Stimulated activated CD8-positive, alpha-beta memory T cell treated with anti-CD3 and anti-CD28 coated beads, Interleukin-2, amount 100 ng/mL, for 48 hours (primary cell): ENCODE measurements around the gene GOLIM4.

ENCODE experiments used
- DNase-seq, 2 donors: peaks; one replicate each; pipeline ENCODE4 v3.0.0-alpha.2; 2020; ENCODE audit warnings: low read depth in 2 of 2

GOLIM4 gene

DNA sequence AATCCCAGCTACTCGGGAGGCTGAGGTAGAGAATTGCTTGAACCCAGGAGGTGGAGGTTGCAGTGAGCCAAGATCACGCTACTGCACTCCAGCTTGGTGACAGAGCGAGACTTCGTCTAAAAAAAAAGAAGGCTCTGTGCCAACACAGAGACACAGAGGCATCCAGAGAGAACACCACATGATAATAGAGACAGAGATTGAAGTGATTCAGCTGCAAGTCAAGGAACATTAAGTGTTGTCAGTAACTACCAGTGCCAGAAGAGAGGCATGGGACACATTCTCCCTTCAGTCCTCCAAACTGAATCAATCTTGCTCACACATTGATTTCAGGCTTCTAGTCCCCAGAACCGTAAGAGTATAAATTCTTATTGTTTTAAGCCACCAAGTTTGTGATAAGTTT lies 97.5 kb downstream of the GOLIM4 start:
- no peak for DNase-seq

DNA sequence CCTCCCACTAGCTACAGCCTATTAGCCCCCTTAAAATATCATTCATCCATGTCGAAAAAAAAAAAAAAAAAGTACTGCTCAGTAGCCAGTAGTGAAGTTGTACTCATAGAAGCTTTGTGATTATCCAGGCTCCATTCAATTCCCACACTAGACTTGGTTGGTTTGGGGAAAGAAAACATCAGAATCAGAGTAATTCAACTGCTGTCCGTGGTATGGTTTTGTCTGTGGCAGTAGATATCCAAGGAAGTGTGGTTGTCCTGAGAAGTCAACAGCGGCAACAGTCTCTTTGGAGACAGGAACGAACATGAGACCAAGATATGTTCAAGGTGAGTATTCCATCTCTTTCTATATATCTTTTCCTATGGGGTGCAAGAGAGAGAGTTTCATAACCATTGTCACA lies 99.2 kb downstream of the GOLIM4 start:
- DNase-seq: no peak

DNA sequence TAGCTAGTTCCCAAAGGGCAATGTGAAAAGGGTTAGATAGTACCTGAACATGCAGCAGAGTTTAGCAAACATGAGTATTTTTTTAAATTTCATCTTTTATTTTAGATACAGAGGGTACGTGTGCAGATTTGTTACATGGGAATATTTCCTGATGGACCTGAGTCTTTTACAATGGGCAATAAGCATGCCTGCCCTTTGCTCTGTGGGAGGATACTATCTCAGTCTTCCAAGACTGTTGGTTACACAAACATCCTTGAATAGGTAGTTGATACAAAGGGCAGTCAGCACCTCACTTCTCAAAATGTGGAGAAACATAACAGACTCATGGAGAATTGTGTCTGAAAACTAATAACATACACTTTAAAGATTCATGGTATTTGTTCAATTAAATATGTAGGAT lies 103.3 kb downstream of the GOLIM4 start:
- DNase-seq: no peak

DNA sequence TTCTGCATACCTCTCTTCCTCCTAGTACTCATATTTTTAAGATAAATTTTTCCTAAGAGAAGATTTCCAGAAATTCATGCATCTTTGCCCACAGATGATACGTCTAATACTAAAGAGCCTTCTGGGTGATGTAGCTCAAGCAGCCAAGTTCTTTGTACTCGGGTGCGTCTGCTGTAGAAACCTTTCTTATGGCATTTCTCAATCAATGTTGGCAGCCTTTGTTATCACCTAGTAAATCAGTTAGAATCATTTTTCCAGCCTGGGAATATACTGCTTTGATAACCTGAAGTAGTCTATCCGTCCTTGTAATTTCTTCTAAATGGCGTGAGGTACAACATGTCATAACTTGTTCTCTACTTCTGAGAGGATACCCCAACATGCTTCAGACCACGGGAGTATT lies 104.5 kb downstream of the GOLIM4 start:
- DNase-seq: no peak

DNA sequence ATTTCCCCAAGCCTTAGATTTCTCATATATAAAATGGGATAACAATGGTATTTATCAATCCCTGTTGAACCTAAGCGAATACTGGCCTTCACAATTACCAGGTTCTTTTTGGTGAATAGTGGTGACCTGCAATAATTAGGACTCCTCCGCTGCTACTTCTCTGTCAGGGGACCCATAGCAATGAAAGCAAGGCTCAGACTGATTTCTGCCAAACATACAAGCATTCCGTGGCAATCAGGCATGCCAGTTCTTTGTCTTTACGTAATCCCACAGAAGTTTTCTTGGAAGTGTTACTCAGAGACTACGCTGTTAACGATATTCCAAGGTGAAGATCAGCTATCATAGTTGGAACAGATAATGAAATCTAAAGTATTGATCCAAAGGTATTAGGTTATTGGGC lies 105.7 kb downstream of the GOLIM4 start:
- DNase-seq: no peak

DNA sequence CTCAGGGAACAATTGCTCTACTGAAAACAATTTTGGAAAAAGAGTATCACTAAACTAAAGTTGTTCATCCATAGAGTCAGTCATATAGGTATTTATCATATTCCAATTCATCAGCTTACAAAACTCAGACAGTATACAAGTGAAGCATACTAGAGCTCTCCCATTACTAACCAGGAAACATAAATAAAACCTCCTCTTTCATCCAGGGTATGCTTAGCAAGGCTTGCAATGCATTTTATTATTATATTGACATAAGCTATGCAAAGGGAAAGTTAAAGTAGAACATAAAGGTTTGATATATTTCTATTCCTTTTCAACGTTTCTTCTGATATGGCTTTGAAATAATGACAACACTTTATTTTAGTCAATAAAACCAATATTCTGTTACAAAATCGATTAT lies 106.7 kb downstream of the GOLIM4 start:
- DNase-seq: no peak

DNA sequence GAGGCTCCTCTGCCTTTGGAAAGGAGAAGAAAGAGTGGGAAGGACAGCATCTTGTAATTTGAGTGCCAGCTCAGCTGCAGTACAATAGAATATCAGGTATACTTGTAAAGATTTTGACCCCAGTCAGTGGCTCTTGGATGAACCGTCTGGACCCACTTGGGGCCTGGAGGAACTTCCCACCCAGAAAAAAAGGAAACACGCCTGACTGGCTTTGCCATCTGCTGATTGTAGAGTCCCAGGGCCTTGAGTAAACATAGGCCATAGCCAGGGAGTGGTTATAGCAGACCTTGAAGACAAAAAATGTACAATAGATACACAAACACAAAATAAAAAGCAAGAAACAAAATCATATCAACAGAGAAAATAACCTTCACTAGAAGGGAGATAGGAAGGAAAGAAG lies 112.1 kb downstream of the GOLIM4 start:
- DNase-seq: no peak

DNA sequence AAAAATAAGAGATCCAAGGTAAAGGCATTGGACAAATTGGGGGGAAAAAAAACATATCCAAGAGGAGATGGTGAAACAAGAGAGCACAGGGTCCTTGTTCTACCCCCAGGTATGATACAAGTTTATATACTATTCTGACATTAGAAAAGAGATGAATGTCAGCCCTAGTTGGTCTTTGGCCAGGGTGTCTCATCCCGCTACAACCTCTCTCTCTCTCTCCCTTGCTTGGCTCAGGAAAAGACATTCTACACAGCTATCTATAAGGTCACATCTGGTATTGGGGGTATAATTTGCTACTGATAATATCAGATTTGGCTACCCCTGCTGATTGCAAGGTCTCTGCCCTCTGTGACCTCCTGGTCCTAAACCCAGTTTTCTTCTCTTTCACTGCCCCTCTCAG lies 117.2 kb downstream of the GOLIM4 start:
- DNase-seq: no peak

DNA sequence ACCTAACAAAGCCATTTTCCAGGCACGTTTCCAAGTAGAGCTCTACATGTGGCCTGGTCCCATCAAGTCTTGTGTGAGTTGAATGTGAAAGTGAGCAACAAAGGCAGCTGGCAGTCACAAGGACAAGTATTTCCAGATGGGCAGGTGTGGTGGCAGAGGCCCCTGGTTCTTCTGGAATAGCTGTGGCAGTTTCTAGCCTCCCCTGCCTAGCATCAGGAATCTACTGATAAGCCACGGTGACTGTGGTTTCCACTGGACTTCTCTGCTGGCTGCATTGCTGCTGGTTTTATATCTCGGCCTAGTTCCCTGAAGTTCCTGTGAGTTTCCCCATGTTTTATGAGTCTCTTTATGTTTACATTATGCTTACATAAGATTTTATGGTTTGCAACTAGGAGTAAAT lies 117.7 kb downstream of the GOLIM4 start:
- DNase-seq: no peak

DNA sequence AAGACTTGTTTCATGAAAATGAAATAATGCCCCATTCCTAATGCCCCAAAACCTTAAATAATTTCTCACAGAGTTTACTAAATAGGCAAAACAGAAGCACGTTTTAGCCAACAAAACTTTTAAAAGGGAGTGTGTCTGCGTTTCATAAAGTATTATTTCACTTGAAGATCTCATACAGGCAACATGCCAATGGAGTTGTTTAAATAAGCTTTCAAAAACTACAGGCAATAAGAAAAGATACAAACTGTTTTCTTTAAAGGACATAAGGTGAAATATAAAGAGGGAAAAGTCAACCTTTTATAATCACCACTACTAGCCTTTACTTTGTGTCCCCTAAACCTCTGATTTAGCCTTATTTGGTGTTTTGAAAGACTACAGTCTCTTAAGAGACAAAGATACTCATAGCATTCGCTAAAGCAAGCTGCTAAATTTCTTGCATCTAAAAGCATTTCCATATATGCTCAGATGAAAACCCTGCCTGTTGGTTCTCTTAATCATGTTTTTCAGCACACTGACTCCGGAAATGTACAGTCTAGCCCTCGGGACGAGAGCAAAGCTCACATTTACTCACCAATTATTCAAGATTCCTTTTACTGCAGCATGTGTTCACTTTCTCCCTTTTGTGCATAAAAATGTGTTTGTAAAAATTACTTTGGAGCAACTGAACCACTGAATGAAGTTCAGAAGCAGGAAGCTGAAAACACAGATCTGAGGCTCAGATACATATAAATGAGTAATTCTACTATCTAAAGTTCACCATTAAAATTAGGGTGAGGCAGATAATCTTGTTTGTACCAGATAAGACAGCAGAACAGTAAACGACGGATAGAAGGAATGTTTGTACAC lies 119.0 kb downstream of the GOLIM4 start:
- DNase-seq: no peak

DNA sequence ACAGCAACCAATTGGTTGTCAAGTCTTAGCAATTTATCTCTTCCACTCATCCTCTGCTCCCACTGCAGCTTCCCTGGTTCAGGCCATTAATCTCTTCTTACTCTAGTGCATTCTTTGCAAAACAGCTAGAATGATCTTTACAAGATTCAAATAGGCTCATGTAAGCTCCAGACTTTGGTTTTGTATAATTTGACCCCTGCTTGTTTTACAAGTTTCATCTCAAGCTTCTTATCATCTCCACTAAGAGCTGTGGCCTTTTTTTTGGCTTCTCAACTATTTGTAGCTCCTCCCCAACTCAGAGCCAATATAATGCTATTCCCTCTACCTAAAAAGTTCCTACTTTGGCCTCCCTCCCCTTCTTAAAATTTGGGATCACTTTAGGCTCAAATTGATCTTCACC lies 121.8 kb downstream of the GOLIM4 start:
- no peak for DNase-seq

DNA sequence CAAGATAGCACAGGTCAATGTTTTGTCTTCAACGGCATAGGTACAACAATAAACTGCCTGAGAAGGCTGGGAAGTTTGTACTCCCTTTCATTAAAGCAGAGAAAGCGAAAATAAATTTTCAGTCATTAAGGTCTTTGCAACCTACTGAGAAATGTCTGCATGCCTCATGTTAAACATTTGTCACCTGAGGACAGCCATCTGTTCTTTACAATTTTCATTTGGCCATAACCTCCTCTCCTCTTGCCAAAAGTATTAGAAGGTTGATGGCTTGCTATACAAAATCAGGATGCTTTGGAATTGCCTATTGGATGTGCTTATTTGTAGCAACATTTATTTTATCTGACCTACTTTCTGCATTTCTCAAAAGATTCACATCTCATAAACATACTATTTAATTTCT lies 122.7 kb downstream of the GOLIM4 start:
- DNase-seq: no peak

DNA sequence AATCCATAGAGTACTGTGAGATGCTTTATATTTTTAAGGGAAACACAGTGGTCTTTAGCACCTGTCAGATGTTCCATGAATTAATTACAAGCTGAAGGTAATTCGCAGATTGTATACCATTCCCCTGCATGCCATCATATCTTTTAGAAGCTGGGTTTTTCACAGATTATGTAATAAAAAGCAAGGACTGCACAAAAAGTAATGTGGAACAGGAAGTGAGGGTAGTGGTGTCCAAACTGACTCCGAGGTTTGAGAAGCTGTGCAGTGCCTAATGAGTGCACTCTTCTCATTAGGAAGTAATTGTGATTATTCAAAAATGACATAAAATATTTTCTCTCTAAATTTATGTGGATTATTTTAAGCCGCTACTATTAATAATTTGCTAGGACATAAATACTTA lies 123.2 kb downstream of the GOLIM4 start:
- no peak for DNase-seq

DNA sequence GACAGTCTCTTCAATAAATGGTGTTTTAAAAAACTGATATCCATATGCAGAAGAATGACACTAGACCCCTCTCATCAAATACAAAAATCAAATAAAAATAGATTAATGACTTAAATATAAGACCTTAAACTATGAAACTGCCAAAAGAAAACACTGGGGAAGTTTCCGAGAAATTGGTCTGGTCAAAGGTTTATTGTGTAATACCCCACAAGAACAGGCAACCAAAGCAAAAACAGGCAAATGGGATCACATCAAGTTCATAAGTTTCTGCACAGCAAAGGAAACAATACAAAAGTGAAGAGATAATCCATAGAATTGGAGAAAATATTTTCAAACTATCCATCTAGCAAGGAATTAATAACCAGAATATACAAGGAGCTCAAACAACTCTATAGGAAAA lies 126.2 kb downstream of the GOLIM4 start:
- DNase-seq: no peak

DNA sequence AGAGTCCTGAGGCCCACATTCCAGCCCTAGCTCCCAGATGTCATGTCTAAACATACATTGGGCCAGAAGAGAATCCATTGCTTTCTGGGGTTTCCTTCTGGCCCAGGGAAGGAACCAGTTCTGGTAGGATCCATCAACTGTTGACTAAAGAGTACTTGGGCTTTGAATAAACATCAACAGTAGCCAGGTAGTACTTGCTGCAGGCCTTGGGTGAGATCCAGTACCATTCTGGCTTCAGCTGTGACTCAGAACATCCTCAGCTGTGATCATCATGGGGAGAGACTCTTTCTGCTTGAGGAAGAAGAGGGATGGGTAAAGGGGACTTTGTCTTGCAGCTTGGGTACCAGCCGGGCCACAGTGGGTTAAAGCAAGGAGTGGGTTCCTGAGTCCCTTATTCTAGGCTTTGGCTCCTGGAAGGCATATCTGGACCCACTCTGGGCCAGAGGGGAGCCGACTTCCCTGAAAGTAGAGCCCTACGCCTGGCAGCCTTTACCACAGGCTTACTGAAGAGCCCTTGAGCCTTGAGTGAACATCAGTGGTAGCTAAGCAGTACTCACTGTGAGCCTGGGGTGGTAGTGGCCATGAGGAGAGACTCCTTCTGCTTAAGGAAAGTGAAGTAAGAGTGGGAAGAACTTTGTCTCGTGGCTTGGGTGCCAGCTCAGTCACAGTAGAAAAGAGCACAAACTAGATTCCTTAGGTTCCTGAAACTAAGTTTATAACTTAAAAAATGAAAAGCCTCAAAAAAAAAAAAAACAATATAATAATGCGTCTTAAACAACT lies 128.3 kb downstream of the GOLIM4 start:
- DNase-seq: no peak
